Neural progenitor cell (in vitro differentiated cells): ENCODE results near the gene RREB1. TPM values are rescaled to one million over a fixed set of nuclear protein-coding genes. Genes with fewer than 3 reads are reported as not detected.

Source experiments
- DNase-seq: peaks from one replicate; pipeline ENCODE4 v3.0.0-alpha.2; 2016; ENCODE audit warnings: low spot score
- H2AFZ ChIP-seq: fragments of 200-600 bp; sonication (generic); replicated peaks from 2 replicates; pipeline ENCODE4 v1.6.1; 2016; ENCODE audit warnings: antibody characterized with exemption
- H3F3A ChIP-seq: fragments of 200-600 bp; sonication (generic); 2 replicates; pipeline ENCODE4 v1.6.1; 2016; ENCODE audit warnings: antibody characterized with exemption, low read depth
- H3K27ac ChIP-seq: fragments of 200-600 bp; sonication (generic); 2 replicates; pipeline ENCODE4 v1.5.1; 2016; ENCODE audit warnings: mild to moderate bottlenecking
- H3K27me3 ChIP-seq: fragments of 200-600 bp; sonication (generic); 2 replicates; pipeline ENCODE4 v1.6.1; 2016; ENCODE audit warnings: mild to moderate bottlenecking, moderate library complexity
- H3K36me3 ChIP-seq: fragments of 200-600 bp; sonication (generic); 2 replicates; pipeline ENCODE4 v1.5.1; 2016
- H3K4me1 ChIP-seq: fragments of 200-600 bp; sonication (generic); 2 replicates; pipeline ENCODE4 v1.6.1; 2016; ENCODE audit warnings: mixed run types
- H3K4me2 ChIP-seq: fragments of 200-600 bp; sonication (generic); 2 replicates; pipeline ENCODE4 v1.6.1; 2016
- H3K4me3 ChIP-seq: fragments of 200-600 bp; sonication (generic); 2 replicates; pipeline ENCODE4 v1.5.1; 2016
- H3K79me2 ChIP-seq: fragments of 200-600 bp; sonication (generic); 2 replicates; pipeline ENCODE4 v1.6.1; 2016; ENCODE audit warnings: low read depth
- H3K9ac ChIP-seq: fragments of 200-600 bp; sonication (generic); 2 replicates; pipeline ENCODE4 v1.6.1; 2016
- H3K9me3 ChIP-seq: fragments of 200-600 bp; sonication (generic); 2 replicates; pipeline ENCODE4 v1.5.1; 2016; ENCODE audit warnings: low read depth
- H4K20me1 ChIP-seq: fragments of 200-600 bp; sonication (generic); 2 replicates; pipeline ENCODE4 v1.6.1; 2016; ENCODE audit warnings: low read depth
- H3K27ac Mint-ChIP-seq: 3 replicates; pipeline ENCODE4 v1.8.0; 2021; ENCODE audit warnings: mixed read lengths
- H3K27me3 Mint-ChIP-seq: 2 replicates; pipeline ENCODE4 v1.8.0; 2022; ENCODE audit warnings: low read depth, mild to moderate bottlenecking, inconsistent platforms, moderate library complexity, mixed read lengths; ENCODE audit not compliant: insufficient read depth
- H3K36me3 Mint-ChIP-seq: 3 replicates; pipeline ENCODE4 v1.8.0; 2021; ENCODE audit warnings: mixed read lengths
- H3K4me1 Mint-ChIP-seq: 3 replicates; pipeline ENCODE4 v1.8.0; 2021; ENCODE audit warnings: mixed read lengths
- H3K4me3 Mint-ChIP-seq: 3 replicates; pipeline ENCODE4 v1.8.0; 2021; ENCODE audit warnings: mild to moderate bottlenecking, moderate library complexity, mixed read lengths
- H3K9me3 Mint-ChIP-seq: 3 replicates; pipeline ENCODE4 v1.8.0; 2020; ENCODE audit warnings: mixed read lengths
- CTCF ChIP-seq: fragments of 200-600 bp; sonication (generic); IDR thresholded peaks from 2 replicates; pipeline ENCODE4 v1.5.1; 2017; ENCODE audit warnings: antibody characterized with exemption, mild to moderate bottlenecking
- EZH2 ChIP-seq: fragments of 200-600 bp; sonication (generic); IDR thresholded peaks from 2 replicates; pipeline ENCODE4 v1.6.1; 2017; ENCODE audit warnings: antibody characterized with exemption, mild to moderate bottlenecking, moderate library complexity
- EZH2phosphoT487 ChIP-seq: fragments of 200-600 bp; sonication (generic); IDR thresholded peaks from 2 replicates; pipeline ENCODE4 v1.6.1; 2017; ENCODE audit warnings: antibody characterized with exemption
- total RNA-seq: library from RNA; depleted of rRNA; stranded (reverse); fragments of >200 nt; gene quantifications from 2 replicates; pipeline ENCODE4 v1.2.3, GENCODE V29; 2015; ENCODE audit warnings: low replicate concordance

The RREB1 gene
- total RNA-seq, 1 donor from 2014 or later: 12.1 TPM

GRCh38 chr6:7087066-7087465 lies 20.7 kb upstream of the RREB1 start:
- no peaks in the 10 kb centered on the region for H3K36me3 ChIP-seq
- no peaks in the 10 kb centered on the region for H3K36me3 Mint-ChIP-seq
- H3K9me3 ChIP-seq: no peaks in the 10 kb centered on the region
- H3F3A ChIP-seq: peaks cover 16% of the 10 kb centered on the region
- no peak overlapping the region for H3K27ac ChIP-seq
- H3K4me1 ChIP-seq: peaks cover 8% of the 10 kb centered on the region
- H3K9ac ChIP-seq: no peak overlapping the region
- H3K27me3 Mint-ChIP-seq: peaks cover 4% of the 10 kb centered on the region
- peaks cover 91% of the 10 kb centered on the region for H3K27me3 ChIP-seq
- no peak overlapping the region for H2AFZ ChIP-seq
- H3K79me2 ChIP-seq: no peaks in the 10 kb centered on the region
- no peak overlapping the region for H3K4me3 ChIP-seq
- TF ChIP-seq EZH2phosphoT487: peak; percentile 90
- TF ChIP-seq CTCF: peak; percentile 18
- no peak for TF ChIP-seq EZH2
- peaks cover 16% of the 10 kb centered on the region for H3K4me1 Mint-ChIP-seq
- peak overlapping the region; percentile 42 for H3K4me3 Mint-ChIP-seq
- H3K4me2 ChIP-seq: no peak overlapping the region
- H4K20me1 ChIP-seq: peaks cover 31% of the 10 kb centered on the region
- no peaks in the 10 kb centered on the region for H3K9me3 Mint-ChIP-seq
- H3K27ac Mint-ChIP-seq: peak overlapping the region; percentile 30
- DNase-seq: peak; percentile 85

GRCh38 chr6:7087491-7087979 lies 20.2 kb upstream of the RREB1 start:
- H3K9me3 ChIP-seq: no peaks in the 10 kb centered on the region
- H2AFZ ChIP-seq: no peak overlapping the region
- H3K9ac ChIP-seq: no peak overlapping the region
- no peaks in the 10 kb centered on the region for H3K36me3 Mint-ChIP-seq
- no peak for DNase-seq
- H3K4me1 ChIP-seq: peaks cover 8% of the 10 kb centered on the region
- peaks cover 6% of the 10 kb centered on the region for H3K27me3 Mint-ChIP-seq
- no peak overlapping the region for H3K27ac Mint-ChIP-seq
- no peak overlapping the region for H3K4me3 Mint-ChIP-seq
- H3K36me3 ChIP-seq: no peaks in the 10 kb centered on the region
- no peak overlapping the region for H3K4me2 ChIP-seq
- no peaks in the 10 kb centered on the region for H3K79me2 ChIP-seq
- peaks cover 16% of the 10 kb centered on the region for H3F3A ChIP-seq
- H4K20me1 ChIP-seq: peaks cover 31% of the 10 kb centered on the region
- H3K27ac ChIP-seq: no peak overlapping the region
- no peak for TF ChIP-seq EZH2phosphoT487
- no peak for TF ChIP-seq EZH2
- TF ChIP-seq CTCF: no peak
- no peaks in the 10 kb centered on the region for H3K9me3 Mint-ChIP-seq
- no peak overlapping the region for H3K4me3 ChIP-seq
- H3K27me3 ChIP-seq: peaks cover 86% of the 10 kb centered on the region
- H3K4me1 Mint-ChIP-seq: peaks cover 16% of the 10 kb centered on the region

GRCh38 chr6:7088076-7088742 lies 19.6 kb upstream of the RREB1 start:
- Histone ChIP-seq H3K27ac (no peak overlapping the region), H3K4me3 (no peak overlapping the region), H3K36me3 (no peaks in the 10 kb centered on the region), H3K27me3 (peaks cover 80% of the 10 kb centered on the region), H3F3A (peaks cover 16% of the 10 kb centered on the region), H3K79me2 (no peaks in the 10 kb centered on the region), H3K9me3 (no peaks in the 10 kb centered on the region), H3K4me1 (peaks cover 8% of the 10 kb centered on the region), H3K4me2 (no peak overlapping the region), H4K20me1 (peaks cover 31% of the 10 kb centered on the region), H2AFZ (no peak overlapping the region), H3K9ac (no peak overlapping the region)
- H3K9me3 Mint-ChIP-seq: no peaks in the 10 kb centered on the region
- no peak overlapping the region for H3K27ac Mint-ChIP-seq
- H3K4me3 Mint-ChIP-seq: no peak overlapping the region
- no peak for DNase-seq
- peaks cover 6% of the 10 kb centered on the region for H3K27me3 Mint-ChIP-seq
- H3K36me3 Mint-ChIP-seq: no peaks in the 10 kb centered on the region
- TF ChIP-seq EZH2 (no peak), EZH2phosphoT487 (no peak), CTCF (no peak)
- H3K4me1 Mint-ChIP-seq: peaks cover 16% of the 10 kb centered on the region
